SK-N-MC (cell line): ENCODE data around the gene PEPD.

Source experiments
- EZH2 ChIP-seq: fragments of 200-600 bp; sonication (generic); IDR thresholded peaks from one replicate; pipeline ENCODE4 v1.6.1; 2017; ENCODE audit warnings: antibody characterized with exemption
- POLR2AphosphoS5 ChIP-seq: IDR thresholded peaks from 2 replicates; pipeline ENCODE4 v1.6.1; 2012; ENCODE audit warnings: mild to moderate bottlenecking, low read depth, low read length, borderline replicate concordance

GRCh38 chr19:33404506-33405253 lies 116.9 kb downstream of the PEPD start:
- TF ChIP-seq POLR2AphosphoS5 (no peak), EZH2 (no peak)
